HG03342 (cell line): ENCODE results near the gene TMED6.
"Not testable (repeated sequence)": the region's sequence is repeated elsewhere in the genome, so short reads cannot be mapped to it uniquely, and the experiment has no call there.

Experiments
- ATAC-seq: cut with Tn5 transposase; IDR thresholded peaks from one replicate; pipeline ENCODE4 v1.9.1; 2021; ENCODE audit warnings: mild to moderate bottlenecking, moderate library complexity; ENCODE audit not compliant: unreplicated experiment

TMED6 gene

DNA sequence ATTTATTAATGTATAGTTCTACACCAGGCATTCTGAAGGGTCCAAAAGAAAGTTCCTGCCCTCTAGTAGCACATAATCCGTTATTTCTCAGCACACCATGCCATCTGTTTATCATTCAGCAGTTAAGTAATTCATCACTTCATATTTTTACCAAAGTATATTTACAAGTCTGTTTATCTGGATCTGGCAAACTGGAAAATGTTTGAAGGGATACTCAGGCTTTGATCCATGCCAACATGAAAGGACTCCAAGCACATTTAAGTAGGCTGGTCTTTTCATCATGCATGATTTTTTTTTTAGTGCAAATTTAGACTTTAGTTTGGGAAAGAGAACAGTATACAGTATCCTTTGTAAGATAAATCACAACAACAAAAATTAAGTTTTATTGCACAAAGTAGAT is 44.5 kb downstream of the TMED6 start:
- ATAC-seq = no peak

- no peak for ATAC-seq
Observed at GRCh38 chr16:69306031-69306430, 45.6 kb downstream of the TMED6 start.

DNA sequence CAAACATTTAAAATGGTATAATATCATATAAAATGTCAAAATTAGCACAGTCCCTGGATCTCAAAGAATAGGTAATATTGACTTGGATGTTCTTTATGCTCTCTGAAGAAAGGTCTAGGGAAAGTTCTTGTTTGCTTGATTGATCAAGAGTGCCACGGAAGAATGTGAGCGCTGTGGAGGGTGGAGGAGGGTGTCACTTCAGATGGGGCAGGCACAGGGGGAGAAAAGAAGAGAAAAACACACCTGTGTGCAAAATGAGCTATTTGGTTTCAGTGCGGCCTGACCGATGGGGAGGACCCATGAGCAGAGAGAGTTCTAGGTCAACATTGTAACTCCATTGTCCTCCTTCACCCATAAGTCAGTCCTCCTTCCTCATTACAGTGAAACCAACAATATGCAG is 49.3 kb downstream of the TMED6 start:
- ATAC-seq = no peak

GRCh38 chr16:69301861-69302260 is 49.7 kb downstream of the TMED6 start:
- no peak for ATAC-seq

DNA sequence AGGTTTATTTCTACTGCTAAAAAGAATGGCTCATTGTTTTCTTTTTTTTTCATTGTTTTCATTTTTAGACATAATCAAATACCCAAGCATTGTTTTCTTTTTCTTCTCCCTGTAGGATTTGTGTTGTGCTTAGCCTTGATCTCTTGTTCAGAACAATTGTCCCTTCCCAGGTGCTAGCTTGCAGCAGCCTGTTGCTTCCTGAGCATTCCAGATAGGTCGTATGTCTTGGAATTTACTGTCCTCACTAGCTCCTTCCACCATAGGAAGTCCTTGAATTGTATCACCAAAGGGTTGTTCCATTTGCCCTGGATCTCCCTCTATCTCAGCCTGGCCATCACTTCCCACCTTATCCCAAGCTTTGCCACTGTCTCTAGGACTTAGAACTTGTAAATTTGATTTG is 50.4 kb downstream of the TMED6 start:
- ATAC-seq = no peak

DNA sequence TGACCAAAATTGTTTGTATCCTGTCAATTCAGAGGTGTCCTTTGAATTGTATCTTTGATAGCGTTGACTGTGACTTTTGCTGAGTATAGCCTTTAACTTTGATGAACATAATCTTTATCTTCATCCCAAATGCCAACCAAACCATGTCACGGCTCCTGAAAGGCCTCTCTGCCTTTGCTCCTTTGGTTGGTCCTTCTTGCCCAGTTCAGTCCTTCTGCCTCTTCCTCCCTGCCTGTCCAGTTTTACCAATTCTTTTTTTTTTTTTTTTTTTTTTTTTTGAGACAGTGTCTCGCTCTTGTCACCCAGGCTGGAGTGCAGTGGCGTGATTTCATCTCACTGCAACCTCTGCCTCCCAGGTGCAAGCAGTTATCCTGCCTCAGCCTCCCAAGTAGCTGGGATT is 53.3 kb downstream of the TMED6 start:
- ATAC-seq = no peak

DNA sequence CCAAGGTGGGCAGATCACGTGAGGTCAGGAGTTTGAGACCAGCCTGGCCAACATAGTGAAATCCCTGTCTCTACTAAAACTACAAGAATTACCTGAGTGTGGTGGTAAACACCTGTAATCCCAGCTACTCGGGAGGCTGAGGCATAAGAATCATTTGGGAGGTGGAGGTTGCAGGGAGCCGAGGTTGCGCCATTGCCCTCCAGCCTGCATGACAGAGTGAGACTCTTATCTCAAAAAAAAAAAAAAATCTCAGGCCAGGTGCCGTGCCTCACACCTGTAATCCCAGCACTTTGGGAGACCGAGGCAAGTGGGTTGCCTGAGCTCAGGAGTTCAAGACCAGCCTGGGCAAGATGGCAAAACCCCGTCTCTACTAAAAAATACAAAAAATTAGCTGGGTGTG is 54.8 kb downstream of the TMED6 start:
- not testable (repeated sequence) for ATAC-seq

DNA sequence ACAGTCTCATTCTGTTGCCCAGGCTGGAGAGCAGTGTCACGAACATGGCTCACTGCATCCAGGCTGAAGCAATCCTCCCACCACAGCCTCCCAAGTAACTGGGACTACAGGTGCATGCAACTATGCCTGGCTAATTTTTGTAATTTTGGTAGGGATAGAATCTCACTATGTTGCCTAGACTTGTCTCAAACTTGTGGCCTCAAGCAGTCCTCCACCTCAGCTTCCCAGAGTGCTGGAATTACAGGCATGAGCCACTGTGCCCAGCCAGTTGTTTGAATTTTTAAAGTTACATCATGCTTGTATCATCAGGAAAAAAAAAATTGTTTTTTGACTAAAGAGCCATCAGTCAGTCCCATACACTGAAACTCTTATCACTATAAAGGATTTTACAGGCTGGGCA is 57.5 kb downstream of the TMED6 start:
- no peak for ATAC-seq

GRCh38 chr16:69293401-69293800 is 58.2 kb downstream of the TMED6 start:
- ATAC-seq = no peak
